ENCODE measurements around the gene TGM5. TPM values are rescaled to one million over a fixed set of nuclear protein-coding genes. Genes with fewer than 3 reads are reported as not detected.

The TGM5 gene
- total RNA-seq, 4 donors from 2014 or later, result not detected

- Histone ChIP-seq H3K27ac (no peak overlapping the region), H3K9me3 (no peaks in the 10 kb centered on the region), H3K27me3 (no peaks in the 10 kb centered on the region), H3K36me3 (no peaks in the 10 kb centered on the region), H3K4me3 (no peak overlapping the region), H3K4me1 (no peaks in the 10 kb centered on the region)
- intact Hi-C loops (cut with DNase I; ENCODE audit: low total_unique reads), result no loop called here
- DNase-seq, result no peak
- TF ChIP-seq POLR2A (IDR thresholded peaks at IDR 0.05), result no peak
- TF ChIP-seq CTCF (IDR thresholded peaks at IDR 0.05), result no peak
These were observed 20.4 kb downstream of the TGM5 start for GRCh38 chr15:43246261-43246774.

GRCh38 chr15:43244092-43244491 lies 22.6 kb downstream of the TGM5 start:
- TF ChIP-seq POLR2A (IDR thresholded peaks at IDR 0.05), result no peak
- TF ChIP-seq CTCF (IDR thresholded peaks at IDR 0.05), result no peak
- intact Hi-C loops (cut with DNase I; ENCODE audit: low total_unique reads), result no loop called here
- DNase-seq, result no peak
- Histone ChIP-seq H3K9me3 (no peaks in the 10 kb centered on the region), H3K4me3 (no peak overlapping the region), H3K27me3 (no peaks in the 10 kb centered on the region), H3K27ac (no peak overlapping the region), H3K4me1 (no peaks in the 10 kb centered on the region), H3K36me3 (no peaks in the 10 kb centered on the region)

- TF ChIP-seq POLR2A (IDR thresholded peaks at IDR 0.05), result no peak
- TF ChIP-seq CTCF (IDR thresholded peaks at IDR 0.05), result no peak
- Histone ChIP-seq H3K27ac (no peak overlapping the region), H3K4me3 (no peak overlapping the region), H3K36me3 (no peaks in the 10 kb centered on the region), H3K4me1 (no peaks in the 10 kb centered on the region), H3K9me3 (no peaks in the 10 kb centered on the region), H3K27me3 (no peaks in the 10 kb centered on the region)
- intact Hi-C loops (cut with DNase I; ENCODE audit: low total_unique reads), result no loop called here
- DNase-seq, result no peak
These were observed 23.6 kb downstream of the TGM5 start for GRCh38 chr15:43243020-43243645.

GRCh38 chr15:43242616-43243015 lies 24.1 kb downstream of the TGM5 start:
- Histone ChIP-seq H3K36me3 (no peaks in the 10 kb centered on the region), H3K4me1 (no peaks in the 10 kb centered on the region), H3K27ac (no peak overlapping the region), H3K4me3 (no peak overlapping the region), H3K27me3 (no peaks in the 10 kb centered on the region), H3K9me3 (no peaks in the 10 kb centered on the region)
- TF ChIP-seq POLR2A (IDR thresholded peaks at IDR 0.05), result no peak
- no peak for TF ChIP-seq CTCF (IDR thresholded peaks at IDR 0.05)
- intact Hi-C loops (cut with DNase I; ENCODE audit: low total_unique reads), result no loop called here
- no peak for DNase-seq

- no peaks in the 10 kb centered on the region for H3K36me3 ChIP-seq
- peak; percentile 24 to 69 for DNase-seq
- no peak overlapping the region for H3K27ac ChIP-seq
- H3K27me3 ChIP-seq, result no peaks in the 10 kb centered on the region
- TF ChIP-seq POLR2A (IDR thresholded peaks at IDR 0.05) (no peak), CTCF (IDR thresholded peaks at IDR 0.05) (no peak)
- no peaks in the 10 kb centered on the region for H3K4me1 ChIP-seq
- no peaks in the 10 kb centered on the region for H3K9me3 ChIP-seq
- intact Hi-C loops (cut with DNase I; ENCODE audit: low total_unique reads), result no loop called here
- H3K4me3 ChIP-seq, result no peak overlapping the region
These were observed 25.6 kb downstream of the TGM5 start for GRCh38 chr15:43241100-43241499.
